ENCODE results near the gene TFDP2.

TFDP2 gene

DNA sequence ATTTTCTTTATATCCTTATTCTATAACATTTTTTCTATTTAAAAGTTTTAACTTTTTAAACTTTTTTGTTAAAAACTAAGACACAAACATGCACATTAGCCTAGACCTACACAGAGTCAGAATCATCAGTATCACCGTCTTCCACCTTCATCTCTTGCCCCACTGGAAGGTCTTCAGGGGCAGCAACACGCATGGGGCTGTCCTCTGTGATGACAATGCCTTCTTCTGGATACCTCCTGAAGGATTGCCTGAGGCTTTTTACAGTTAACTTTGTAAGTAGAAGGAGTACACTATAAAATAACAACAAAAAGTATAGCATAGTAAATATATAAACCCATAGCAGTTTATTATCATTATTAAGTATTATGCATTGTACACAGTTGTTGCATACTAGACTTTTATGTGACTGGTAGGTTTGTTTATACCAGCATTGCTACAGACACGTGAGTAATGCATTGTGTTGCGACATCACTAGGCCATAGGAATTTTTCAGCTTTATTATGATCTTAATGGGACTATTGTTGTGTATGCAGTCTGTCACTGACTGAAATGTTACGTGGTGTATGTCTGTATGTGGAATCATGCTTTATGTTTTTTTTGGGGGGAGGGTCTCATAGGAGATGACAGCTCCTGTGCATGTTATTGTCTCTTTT lies 254.7 kb downstream of the TFDP2 start:
- DNase-seq (ENCODE audit: insufficient read length, low spot score) (peak; percentile 32), FAIRE-seq (peak; percentile 4)
